CD4-positive, alpha-beta T cell treated with Interleukin-4 for 4 hours (primary cell): ENCODE measurements around the gene LZTFL1.
"Not testable (repeated sequence)": the region's sequence is repeated elsewhere in the genome, so short reads cannot be mapped to it uniquely, and the experiment has no call there.

Source experiments
- DNase-seq: peaks from one replicate; pipeline ENCODE4 v3.0.0-alpha.2; 2020

The LZTFL1 gene

DNA sequence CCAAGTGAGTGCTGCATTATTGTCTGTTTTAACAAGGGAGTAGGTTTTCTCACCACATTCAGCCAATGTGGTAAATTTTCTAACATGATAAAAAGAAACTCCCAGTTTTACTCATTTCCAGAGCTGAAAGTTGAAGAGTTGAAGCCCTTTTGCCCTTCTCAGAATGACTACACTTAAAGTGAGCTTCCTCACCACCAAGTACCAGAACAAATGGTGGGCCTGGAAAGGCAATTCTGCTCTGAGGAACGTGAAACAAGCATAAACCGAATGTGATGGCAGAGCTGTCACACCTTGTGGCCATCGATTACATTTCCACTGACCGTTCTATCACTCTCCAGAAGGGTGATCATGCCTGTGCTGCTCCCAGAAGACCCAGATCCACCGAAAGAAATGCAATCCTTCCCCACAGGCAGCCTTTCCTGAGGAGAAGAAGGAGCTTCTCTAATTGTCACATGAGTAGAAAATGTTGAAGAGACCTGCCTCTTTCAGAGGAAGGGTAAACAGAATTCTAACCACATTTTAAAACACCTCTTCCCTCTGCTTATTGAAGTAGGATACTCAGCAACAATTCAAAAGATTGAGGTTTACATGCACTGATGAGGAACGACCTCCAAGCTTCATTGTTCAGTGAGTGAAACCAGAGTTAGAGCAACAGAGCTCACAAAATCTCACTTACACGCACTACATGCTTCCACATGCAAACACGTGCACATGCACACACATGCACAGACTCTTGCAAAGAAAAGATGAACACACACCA, 23.0 kb upstream of the LZTFL1 start:
- no peak for DNase-seq

- no peak for DNase-seq
Observed at GRCh38 chr3:45861043-45861719, 19.3 kb upstream of the LZTFL1 start.

DNA sequence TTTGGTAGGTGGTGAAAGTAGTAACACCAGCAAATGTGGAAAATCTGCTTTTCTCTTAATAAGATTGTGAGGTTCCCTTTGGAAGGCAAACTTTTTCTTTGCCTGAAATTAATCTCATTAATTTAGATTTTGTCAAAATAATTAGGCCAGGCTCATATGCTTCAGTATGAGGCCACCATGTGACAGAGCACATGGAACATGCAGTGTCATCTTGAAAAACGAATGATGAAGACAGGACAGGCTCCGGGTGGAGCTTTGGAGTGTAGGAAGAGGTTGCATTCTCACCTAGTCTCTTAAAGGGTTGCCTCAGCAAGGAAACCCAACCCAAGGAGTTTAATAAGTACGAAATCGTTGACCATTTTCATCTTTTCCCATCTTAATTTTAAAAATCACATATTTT, 18.6 kb upstream of the LZTFL1 start:
- DNase-seq = no peak

DNA sequence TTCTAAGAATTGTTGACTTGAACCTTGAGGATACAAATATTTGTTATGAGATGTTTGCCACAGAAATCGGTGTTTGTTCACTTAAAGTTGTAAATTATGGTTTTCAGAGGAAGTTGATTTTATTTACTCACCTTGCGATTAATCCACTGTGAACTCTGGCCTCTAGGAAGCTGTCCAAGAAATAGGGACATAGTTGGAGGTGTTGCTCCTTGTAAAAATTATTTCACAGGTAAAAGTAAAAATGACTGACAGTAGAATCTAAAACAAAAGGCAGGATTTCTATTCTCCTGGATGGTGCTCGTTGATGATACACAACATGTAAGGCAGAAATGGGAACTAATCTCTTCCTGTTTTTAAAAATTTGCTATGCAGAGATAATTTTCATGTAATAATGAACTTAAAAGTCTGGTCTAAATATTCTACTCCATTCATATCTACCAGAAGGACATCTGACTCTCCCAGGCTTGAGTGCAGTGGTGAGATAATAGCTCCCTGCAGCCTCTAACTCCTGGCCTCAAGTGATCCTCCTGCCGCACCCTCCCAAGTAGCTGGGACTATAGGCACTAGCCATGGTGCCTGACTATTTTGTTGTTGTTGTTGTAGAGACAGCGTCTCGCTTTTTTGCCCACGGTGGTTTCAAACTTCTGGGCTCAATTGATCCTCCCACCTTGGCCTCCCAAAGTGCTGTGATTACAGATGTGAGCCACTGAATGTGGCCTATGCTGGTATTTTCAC, 17.1 kb upstream of the LZTFL1 start:
- DNase-seq = no peak

GRCh38 chr3:45857024-45857423, 15.1 kb upstream of the LZTFL1 start:
- DNase-seq = not testable (repeated sequence)

GRCh38 chr3:45856323-45856722, 14.4 kb upstream of the LZTFL1 start:
- DNase-seq = not testable (repeated sequence)

DNA sequence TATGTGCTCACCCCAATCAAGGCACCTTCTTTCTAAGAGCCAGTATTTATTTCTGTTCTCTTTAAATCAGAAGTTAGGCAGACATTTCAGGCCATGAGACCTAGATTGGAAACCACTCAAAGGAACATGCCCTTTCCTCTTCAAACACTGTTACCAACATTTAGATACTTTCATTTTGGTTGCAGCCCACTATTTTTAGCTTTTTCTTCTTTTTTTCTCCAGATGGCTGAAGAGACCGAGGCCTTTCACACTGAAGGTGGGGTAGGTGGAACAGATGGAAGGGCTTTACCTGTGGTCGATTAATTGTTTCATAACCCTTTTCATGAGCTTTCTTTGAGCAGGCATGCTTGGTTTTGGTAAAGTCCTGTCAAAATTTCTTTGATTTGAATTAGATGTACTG, 10.9 kb upstream of the LZTFL1 start:
- no peak for DNase-seq

GRCh38 chr3:45848392-45848791, 6.5 kb upstream of the LZTFL1 start:
- DNase-seq = no peak

DNA sequence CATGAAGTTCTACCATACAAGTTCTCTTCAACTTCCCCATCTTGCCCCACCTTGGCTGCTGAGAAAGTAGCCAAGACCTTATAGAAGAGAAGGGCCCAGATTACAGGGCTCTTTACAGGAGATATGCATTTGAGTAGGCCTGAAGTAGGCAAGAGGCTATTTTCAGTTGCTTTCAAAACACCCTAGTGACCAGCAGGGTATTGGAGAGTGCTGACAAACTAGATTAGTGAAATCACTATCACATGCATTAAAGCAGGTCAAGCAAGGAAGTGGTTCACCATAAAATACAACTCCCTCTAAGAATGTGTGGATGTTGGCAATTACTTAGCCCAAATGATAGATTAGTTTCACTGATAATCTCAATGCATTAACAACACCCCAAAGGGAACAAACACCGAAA, 2.7 kb upstream of the LZTFL1 start:
- no peak for DNase-seq

DNA sequence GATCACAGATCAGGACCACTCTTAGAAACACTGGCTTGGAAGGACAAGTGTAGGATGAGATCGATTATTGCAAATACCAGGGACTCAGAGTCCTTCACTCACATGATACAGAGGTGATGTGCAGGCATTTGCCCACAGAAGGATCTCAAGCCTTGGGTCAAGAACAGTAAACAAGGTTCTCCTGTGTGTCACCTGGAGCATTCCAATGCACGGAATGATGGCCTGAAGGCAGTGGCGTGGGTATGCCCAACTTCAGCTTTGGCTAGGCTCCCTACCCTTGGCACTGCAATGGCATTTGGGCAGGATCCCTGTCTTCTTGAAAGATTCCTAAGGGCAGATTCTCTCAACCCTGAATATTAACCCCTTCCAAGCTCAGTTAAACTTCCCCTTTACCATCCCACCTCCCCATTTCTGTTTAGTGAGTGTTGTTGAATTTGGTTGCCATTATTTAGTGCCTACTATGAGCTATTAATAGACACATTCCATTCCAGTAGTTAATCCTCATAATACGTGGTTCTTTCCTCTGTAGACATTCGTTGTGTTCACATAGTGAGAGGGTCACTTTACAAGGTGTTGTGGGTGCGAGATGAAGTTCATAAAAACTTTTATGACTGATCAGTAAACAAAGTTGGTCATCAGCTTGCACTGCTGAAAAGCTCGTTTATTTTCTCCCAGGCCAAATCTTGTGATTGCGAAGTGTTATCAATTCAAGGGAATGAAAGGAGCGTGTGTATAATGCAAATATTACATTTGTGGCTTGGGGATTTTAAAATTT, 1.1 kb upstream of the LZTFL1 start:
- DNase-seq = no peak

DNA sequence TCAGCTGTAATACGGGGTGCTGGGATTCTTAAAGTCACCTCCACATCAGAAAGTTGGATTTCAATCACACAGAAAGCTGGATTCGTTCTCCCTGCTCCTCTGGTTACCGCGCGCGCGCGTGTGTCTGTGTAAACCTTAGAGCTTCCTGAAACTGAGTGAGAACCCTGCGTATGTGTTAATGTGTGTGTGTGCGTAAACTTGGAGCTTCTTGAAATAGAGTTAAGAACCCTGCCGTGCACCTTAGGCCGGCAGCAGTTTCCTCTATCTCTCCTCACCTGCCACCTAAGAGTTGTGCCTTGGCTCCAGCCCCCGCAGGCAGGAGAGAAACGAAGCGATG, 531 bp downstream of the LZTFL1 start:
- DNase-seq = no peak

DNA sequence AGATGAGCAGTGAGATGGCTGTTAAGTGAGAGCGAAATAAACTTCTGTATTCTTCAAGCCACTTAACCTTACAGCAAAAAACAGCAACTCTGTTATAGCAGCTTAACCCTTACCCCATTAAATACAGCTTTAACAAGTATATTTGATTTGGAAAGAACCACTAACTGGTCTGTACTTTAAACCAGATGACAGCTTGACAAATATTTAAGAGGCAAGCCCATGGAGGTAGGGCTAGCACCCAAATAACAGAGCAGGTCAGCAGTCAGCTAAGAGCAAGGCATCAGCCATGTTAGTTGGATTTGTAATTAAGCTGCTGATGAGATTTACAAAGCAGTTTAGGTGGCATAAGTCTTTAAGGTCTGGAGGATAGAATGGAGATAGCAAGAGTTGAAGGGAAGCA, 3.5 kb downstream of the LZTFL1 start:
- no peak for DNase-seq

- no peak for DNase-seq
Observed at GRCh38 chr3:45832699-45833098, 9.2 kb downstream of the LZTFL1 start.

- no peak for DNase-seq
Observed at GRCh38 chr3:45830121-45830520, 11.8 kb downstream of the LZTFL1 start.

DNA sequence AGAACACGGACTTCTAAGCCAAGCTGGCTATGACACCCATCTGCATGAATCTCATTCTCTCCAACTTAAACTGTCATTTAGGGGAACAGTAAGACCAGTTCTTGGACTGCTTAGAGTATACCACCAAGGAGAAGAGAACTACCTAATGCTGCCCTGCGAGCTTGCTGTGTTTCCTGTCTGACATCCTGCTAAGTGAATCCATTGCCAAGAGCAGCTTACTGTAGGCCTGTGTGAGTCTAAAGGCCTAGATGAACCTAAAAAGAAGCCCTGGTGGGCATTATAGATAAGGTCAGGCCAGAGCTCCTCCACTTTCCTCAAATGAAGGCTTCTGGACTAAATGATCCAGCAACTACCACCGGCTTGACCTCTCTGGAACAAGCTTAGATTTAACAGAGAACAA, 15.0 kb downstream of the LZTFL1 start:
- no peak for DNase-seq

DNA sequence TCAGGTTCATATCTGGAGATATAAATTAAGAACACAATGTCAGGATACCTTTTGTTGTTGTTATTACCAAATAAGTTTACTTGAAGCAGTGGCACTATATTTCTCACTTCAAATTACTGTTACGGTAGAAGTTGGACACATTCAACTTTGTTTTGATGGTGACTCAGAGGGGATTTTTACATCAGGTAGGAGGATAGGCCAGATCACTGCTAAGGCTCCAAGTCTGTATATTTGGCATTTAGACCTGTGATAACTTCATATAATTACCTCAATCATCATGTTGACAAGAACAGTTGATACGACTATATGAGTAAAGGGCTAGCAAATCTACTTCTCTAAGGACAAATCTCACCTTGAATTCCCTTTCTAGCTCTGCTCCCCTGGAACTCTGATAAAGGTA, 15.6 kb downstream of the LZTFL1 start:
- no peak for DNase-seq

DNA sequence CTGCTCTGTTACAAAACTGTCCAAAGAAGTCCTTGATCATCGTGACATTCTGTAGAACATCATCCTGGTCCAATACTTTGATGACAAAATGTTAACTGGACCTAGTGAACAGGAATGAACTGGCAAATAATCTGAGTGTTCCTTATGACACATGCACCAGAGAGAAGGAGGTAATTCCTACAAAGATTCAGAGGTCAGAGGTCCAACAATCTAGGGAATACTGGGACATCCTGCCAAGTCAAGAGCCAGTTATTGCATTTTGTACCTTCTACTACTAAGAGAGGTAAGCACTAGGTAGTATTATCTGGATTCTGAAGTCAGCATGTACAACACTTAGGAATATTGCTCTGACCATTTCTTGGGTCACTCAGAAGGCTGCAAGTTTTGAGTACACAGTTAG, 20.8 kb downstream of the LZTFL1 start:
- DNase-seq = no peak

GRCh38 chr3:45819543-45819942, 22.4 kb downstream of the LZTFL1 start:
- DNase-seq = no peak

- DNase-seq = no peak
Observed at GRCh38 chr3:45817831-45818522, 23.9 kb downstream of the LZTFL1 start.

DNA sequence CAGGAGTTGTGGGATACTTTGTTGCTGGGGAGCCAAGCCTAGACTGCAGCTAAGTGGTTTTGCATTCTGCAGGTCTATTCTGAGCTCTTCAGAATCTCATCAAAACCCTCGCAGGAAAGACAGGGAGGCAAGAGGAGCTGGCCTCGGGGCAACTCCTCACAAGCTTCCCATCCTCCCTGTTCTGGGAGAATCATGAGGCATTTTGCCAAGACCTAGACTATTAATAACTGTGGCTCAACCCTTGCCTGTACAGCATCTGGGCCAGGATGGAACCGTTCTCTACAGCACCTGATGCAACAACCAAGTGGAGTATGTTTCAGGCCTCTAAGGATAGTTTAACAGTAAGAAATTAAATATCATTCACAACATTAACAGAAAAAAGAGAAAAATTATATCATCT, 25.4 kb downstream of the LZTFL1 start:
- DNase-seq = no peak

GRCh38 chr3:45814322-45814721, 27.6 kb downstream of the LZTFL1 start:
- no peak for DNase-seq

- DNase-seq = no peak
Observed at GRCh38 chr3:45807681-45808540, 34.0 kb downstream of the LZTFL1 start.
